ENCODE results near the gene CPN2. TPM values are rescaled to one million over a fixed set of nuclear protein-coding genes. Genes with fewer than 3 reads are reported as not detected.

Gene CPN2
- total and polyA plus RNA-seq, 10 of the 15 experiments (the other 5 are each of a cell fraction or from before 2014, with no cell fraction given), result not detected

GRCh38 chr3:194365978-194366490 lies 14.9 kb upstream of the CPN2 start:
- no peaks in the 10 kb centered on the region for H3K36me3 ChIP-seq (ENCODE audit: control insufficient read depth in 2 of 2, insufficient read depth in 2 of 2, low read length in 1 of 2)
- H4K20me1 ChIP-seq (ENCODE audit: control insufficient read depth, insufficient read depth), result no peaks in the 10 kb centered on the region
- H3K4me3 ChIP-seq, result no peak overlapping the region
- no peak overlapping the region for H2AFZ ChIP-seq (ENCODE audit: control insufficient read depth, low read depth, low read length)
- DNase-seq (ENCODE audit: low read depth, low spot score) (no peak), FAIRE-seq (no peak), ATAC-seq (no peak)
- no peaks in the 10 kb centered on the region for H3K79me2 ChIP-seq (ENCODE audit: control insufficient read depth, insufficient read depth, low read length)
- H3K27ac ChIP-seq (ENCODE audit: control insufficient read depth, insufficient read depth), result no peak overlapping the region
- intact Hi-C loops (cut with micrococcal nuclease; ENCODE audit: unreplicated experiment) (no loop called here), in situ Hi-C loops (cut with MboI) (no loop called here)
- 34% methylated on average over 12 of the region's 12 CpGs for WGBS (ENCODE audit: insufficient coverage, insufficient replicate concordance, low lambda C conversion rate, missing lambda C conversion rate)
- H3K4me1 ChIP-seq (ENCODE audit: control insufficient read depth, insufficient read depth, low read length), result no peaks in the 10 kb centered on the region
- H3K9me3 ChIP-seq (replicated peaks; ENCODE audit: control insufficient read depth, insufficient read depth, low read length), result no peaks in the 10 kb centered on the region
- no peak overlapping the region for H3K9ac ChIP-seq (ENCODE audit: control insufficient read depth, insufficient read depth, low read length)
- ChIA-PET SMC1A (ENCODE audit: uncharacterized antibody, unreplicated experiment) (no interaction called here), POLR2A (no interaction called here), CTCF (interaction anchor here (1.1 kb wide), 1 partner anchor 38 kb away, joined by 3 read pairs; no protein-coding TSS in a partner anchor), RAD21 (ENCODE audit: unreplicated experiment) (no interaction called here)
- no peak overlapping the region for H3K4me2 ChIP-seq (ENCODE audit: control insufficient read depth, insufficient read depth)
- TF ChIP-seq EP300 (IDR thresholded peaks at IDR 0.05; ENCODE audit: borderline replicate concordance in 1 of 2, control insufficient read depth in 1 of 2, low read depth in 2 of 2, low read length in 2 of 2) (no peak), ELK1 (IDR thresholded peaks at IDR 0.05; ENCODE audit: low read depth, low read length) (no peak), HDAC2 (IDR thresholded peaks at IDR 0.05) (no peak), RBBP5 (conservative IDR thresholded peaks at IDR 0.05) (no peak), ZNF274 (IDR thresholded peaks at IDR 0.05; ENCODE audit: insufficient read depth, insufficient read length) (no peak), SIN3A (IDR thresholded peaks at IDR 0.05; ENCODE audit: low read depth, low read length) (no peak), STAT1 (conservative IDR thresholded peaks at IDR 0.05) (no peak), NR2C1 (IDR thresholded peaks at IDR 0.05) (no peak), ZNF687 (IDR thresholded peaks at IDR 0.05) (no peak), TCF7 (IDR thresholded peaks at IDR 0.05; ENCODE audit: borderline replicate concordance) (no peak), SP1 (IDR thresholded peaks at IDR 0.05; ENCODE audit: low read depth, low read length) (no peak)
- TF ChIP-seq, protein P1, sequence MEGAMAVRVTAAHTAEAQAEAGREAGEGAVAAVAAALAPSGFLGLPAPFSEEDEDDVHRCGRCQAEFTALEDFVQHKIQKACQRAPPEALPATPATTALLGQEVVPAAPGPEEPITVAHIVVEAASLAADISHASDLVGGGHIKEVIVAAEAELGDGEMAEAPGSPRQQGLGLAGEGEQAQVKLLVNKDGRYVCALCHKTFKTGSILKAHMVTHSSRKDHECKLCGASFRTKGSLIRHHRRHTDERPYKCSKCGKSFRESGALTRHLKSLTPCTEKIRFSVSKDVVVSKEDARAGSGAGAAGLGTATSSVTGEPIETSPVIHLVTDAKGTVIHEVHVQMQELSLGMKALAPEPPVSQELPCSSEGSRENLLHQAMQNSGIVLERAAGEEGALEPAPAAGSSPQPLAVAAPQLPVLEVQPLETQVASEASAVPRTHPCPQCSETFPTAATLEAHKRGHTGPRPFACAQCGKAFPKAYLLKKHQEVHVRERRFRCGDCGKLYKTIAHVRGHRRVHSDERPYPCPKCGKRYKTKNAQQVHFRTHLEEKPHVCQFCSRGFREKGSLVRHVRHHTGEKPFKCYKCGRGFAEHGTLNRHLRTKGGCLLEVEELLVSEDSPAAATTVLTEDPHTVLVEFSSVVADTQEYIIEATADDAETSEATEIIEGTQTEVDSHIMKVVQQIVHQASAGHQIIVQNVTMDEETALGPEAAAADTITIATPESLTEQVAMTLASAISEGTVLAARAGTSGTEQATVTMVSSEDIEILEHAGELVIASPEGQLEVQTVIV (IDR thresholded peaks at IDR 0.05; ENCODE audit: borderline replicate concordance, partially characterized antibody), result no peak
- TF ChIP-seq, protein P2, sequence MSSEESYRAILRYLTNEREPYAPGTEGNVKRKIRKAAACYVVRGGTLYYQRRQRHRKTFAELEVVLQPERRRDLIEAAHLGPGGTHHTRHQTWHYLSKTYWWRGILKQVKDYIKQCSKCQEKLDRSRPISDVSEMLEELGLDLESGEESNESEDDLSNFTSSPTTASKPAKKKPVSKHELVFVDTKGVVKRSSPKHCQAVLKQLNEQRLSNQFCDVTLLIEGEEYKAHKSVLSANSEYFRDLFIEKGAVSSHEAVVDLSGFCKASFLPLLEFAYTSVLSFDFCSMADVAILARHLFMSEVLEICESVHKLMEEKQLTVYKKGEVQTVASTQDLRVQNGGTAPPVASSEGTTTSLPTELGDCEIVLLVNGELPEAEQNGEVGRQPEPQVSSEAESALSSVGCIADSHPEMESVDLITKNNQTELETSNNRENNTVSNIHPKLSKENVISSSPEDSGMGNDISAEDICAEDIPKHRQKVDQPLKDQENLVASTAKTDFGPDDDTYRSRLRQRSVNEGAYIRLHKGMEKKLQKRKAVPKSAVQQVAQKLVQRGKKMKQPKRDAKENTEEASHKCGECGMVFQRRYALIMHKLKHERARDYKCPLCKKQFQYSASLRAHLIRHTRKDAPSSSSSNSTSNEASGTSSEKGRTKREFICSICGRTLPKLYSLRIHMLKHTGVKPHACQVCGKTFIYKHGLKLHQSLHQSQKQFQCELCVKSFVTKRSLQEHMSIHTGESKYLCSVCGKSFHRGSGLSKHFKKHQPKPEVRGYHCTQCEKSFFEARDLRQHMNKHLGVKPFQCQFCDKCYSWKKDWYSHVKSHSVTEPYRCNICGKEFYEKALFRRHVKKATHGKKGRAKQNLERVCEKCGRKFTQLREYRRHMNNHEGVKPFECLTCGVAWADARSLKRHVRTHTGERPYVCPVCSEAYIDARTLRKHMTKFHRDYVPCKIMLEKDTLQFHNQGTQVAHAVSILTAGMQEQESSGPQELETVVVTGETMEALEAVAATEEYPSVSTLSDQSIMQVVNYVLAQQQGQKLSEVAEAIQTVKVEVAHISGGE (CRISPR knock-in tag; IDR thresholded peaks at IDR 0.05), result no peak
- no TSS peak for BruUV-seq (replicated peaks)
- H3K27me3 ChIP-seq (replicated peaks in 1 of 2; ENCODE audit: control insufficient read depth in 2 of 2, insufficient read depth in 2 of 2, low read length in 1 of 2), result peaks cover 8 to 14% of the 10 kb centered on the region in 2 experiments; a peak in 3 of 4 replicates
